H1 (cell line): Measurements from ENCODE around the gene TNFRSF18. TPM values are rescaled to one million over a fixed set of nuclear protein-coding genes. Genes with fewer than 3 reads are reported as not detected.

Experiments
- BACH1 ChIP-seq: IDR thresholded peaks from 2 replicates; pipeline ENCODE4 v1.6.1; 2012; ENCODE audit warnings: low read length, improper control_type of control experiment
- POLR2AphosphoS5 ChIP-seq: IDR thresholded peaks from 2 replicates; pipeline ENCODE4 v1.6.1; 2011; ENCODE audit warnings: low read depth, low read length
- SRF ChIP-seq: IDR thresholded peaks from 2 replicates; pipeline ENCODE4 v1.6.1; 2011; ENCODE audit warnings: mild to moderate bottlenecking, low read depth, low read length, moderate library complexity
- polyA plus RNA-seq, 7 experiments: library from polyadenylated mRNA; depleted of rRNA in 3 of 7; stranded (reverse) in 5 of 7; unstranded in 2 of 7; fragments of >200 nt in 5 of 7; fragments of 200-250 nt in 2 of 7; gene quantifications; 1 replicate in 5 of 7; 2 replicates in 1 of 7; 4 replicates in 1 of 7; pipeline versions ENCODE4 v1.2.1 to v1.2.3, GENCODE V29; 2011 to 2013; ENCODE audit warnings: missing spikeins in 2 of 7, mixed read lengths in 2 of 7
- total RNA-seq: library from RNA; stranded (reverse); fragmentation: NEBNext Ultra II Directional; extraction: Animal tissue kit (Norgen Biotek cat#: 25700); gene quantifications from 2 replicates; pipeline ENCODE4 v1.2.1, GENCODE V29; 2021

The TNFRSF18 gene
- total and polyA plus RNA-seq, 2 of the 8 experiments (the other 6 are each of a cell fraction or from before 2014, with no cell fraction given) = 1.5 to 2.5 TPM

DNA sequence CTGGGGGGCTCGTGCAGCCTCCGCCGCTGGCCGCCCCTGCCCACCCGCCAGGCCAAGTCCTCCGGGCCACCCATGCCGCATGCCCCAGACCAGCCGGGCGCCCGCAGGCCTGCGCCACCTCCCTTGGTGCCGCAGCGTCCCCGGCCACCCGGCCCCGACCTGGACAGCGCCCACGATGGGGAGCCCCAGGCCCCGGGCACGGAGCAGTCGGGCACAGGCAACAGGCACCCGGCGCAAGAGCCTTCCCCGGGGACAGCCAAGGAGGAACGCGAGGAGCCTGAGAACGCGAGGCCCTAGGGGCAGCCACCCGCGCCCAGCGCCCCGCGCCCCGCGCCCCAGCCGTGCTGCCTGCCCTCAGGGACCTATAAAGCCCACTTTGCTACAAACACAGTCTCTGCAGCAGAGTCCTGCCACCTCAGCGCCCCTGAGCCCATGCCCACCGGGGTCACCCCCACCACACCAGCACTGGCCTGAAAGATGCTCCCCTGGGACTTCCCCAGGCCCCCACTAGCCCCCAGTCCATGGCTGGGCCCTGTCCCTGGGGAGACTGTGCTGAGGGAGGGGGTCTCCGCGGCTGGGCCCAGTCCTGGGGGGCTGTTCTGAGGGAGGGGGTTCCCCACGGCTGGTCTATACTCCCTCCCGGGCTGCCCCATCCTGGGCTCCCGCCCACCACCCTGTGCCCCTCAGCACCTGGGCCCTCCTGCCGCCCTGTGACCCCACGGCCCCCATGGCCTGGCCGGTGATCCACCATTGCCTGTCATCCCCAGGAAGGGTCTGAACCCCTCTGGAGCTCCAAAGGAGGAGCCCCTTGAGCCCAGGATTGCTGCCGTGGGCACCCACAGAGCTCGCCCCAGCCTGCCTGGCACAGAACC is 8.6 kb downstream of the TNFRSF18 start (continued):
- TF ChIP-seq BACH1 (no peak), POLR2AphosphoS5 (no peak), SRF (no peak)
